GM10266 (cell line): ENCODE measurements around the gene MCTP2.
A peak's percentile ranks its signal among the peaks of the same experiment; 100 is the strongest.

Experiments
- DNase-seq: peaks from one replicate; pipeline ENCODE4 v3.0.0; 2012; ENCODE audit errors: extremely low spot score
- TF ChIP-seq, protein P1 (sequence below): IDR thresholded peaks from 2 replicates; pipeline ENCODE4 v1.5.1; 2012; ENCODE audit warnings: mild to moderate bottlenecking, low read depth; ENCODE audit not compliant: control insufficient read depth, insufficient read depth; ENCODE audit errors: missing control alignments

MCTP2 gene

DNA sequence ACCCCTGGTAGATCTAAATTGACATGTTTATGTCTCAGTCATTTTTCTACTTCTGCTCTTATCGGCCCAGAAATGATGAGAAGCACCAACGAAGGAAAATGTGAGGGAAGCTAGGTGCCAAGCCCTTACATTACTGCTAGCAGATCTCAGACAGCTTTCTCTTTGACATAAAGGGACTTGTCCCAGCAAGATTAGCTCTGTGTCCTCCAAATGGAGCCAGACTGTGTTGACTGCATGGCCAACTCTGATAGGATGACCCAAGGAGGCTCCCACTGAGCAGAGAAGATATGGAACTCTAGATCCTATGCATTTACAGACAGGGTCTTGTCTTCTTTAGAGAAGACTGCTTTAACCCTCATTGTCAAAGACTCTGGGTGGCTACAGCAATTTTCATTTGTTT lies 2.8 kb upstream of the MCTP2 start:
- TF ChIP-seq, protein P1, sequence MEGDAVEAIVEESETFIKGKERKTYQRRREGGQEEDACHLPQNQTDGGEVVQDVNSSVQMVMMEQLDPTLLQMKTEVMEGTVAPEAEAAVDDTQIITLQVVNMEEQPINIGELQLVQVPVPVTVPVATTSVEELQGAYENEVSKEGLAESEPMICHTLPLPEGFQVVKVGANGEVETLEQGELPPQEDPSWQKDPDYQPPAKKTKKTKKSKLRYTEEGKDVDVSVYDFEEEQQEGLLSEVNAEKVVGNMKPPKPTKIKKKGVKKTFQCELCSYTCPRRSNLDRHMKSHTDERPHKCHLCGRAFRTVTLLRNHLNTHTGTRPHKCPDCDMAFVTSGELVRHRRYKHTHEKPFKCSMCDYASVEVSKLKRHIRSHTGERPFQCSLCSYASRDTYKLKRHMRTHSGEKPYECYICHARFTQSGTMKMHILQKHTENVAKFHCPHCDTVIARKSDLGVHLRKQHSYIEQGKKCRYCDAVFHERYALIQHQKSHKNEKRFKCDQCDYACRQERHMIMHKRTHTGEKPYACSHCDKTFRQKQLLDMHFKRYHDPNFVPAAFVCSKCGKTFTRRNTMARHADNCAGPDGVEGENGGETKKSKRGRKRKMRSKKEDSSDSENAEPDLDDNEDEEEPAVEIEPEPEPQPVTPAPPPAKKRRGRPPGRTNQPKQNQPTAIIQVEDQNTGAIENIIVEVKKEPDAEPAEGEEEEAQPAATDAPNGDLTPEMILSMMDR: no peak
- DNase-seq: no peak

DNA sequence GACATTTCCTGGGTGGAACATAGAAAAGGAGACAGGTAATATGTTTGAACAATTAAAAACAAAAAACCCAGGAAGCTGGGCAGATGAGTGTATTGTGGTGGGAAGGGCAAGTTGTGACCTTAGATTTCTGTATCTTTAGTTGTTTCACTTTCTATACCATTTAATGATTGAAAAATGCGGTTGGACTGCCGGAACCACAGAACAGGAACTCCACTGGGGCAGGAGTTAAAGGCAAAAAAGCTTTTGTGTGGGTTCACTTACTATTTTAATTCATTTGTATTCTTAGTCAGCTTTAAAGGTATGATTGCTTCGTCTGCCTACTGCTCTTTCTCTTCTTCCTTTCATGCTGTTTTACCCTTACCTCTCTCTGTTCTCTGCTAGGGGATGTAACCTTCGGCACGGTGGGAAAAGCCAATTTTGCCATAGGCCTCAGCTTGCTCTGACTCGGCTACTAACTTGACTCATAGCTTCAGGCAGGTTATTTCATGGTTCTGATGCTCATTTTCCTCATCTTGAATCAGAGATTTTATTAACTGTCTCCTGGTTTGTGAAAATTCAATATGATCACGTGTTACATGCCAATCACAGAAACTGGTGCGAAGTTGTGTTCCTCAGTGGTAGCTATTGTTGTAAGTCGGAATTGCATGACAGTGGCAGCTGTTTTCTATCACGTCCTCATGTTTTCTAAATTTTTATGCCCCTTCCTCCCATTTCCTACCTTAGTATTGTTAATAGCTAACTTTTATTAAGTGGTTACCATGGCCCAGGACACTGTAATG lies 1.6 kb upstream of the MCTP2 start:
- DNase-seq: peak; percentile 57
- TF ChIP-seq, protein P1: no peak

DNA sequence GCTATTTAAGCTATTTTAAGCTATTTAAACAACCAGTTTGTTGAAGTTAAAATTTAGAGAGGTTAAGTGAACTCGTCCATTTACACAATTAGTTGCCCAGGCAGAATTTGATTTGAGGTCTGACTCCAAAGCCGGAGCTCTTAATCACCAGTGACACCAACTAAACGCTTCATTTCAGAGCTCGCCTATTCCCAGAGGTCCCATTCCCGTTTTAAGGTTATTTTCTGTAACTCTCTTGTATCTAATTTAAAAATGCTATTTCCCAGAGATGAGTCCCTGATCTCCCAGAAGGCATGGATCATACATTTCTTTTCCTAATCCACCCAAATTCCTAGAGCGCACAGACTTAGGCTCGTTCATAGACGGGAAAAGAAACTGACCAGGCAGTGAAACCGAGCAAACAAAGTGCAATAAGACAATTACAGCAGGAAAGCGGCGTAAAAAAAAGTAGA lies 904 bp upstream of the MCTP2 start:
- TF ChIP-seq, protein P1: no peak

DNA sequence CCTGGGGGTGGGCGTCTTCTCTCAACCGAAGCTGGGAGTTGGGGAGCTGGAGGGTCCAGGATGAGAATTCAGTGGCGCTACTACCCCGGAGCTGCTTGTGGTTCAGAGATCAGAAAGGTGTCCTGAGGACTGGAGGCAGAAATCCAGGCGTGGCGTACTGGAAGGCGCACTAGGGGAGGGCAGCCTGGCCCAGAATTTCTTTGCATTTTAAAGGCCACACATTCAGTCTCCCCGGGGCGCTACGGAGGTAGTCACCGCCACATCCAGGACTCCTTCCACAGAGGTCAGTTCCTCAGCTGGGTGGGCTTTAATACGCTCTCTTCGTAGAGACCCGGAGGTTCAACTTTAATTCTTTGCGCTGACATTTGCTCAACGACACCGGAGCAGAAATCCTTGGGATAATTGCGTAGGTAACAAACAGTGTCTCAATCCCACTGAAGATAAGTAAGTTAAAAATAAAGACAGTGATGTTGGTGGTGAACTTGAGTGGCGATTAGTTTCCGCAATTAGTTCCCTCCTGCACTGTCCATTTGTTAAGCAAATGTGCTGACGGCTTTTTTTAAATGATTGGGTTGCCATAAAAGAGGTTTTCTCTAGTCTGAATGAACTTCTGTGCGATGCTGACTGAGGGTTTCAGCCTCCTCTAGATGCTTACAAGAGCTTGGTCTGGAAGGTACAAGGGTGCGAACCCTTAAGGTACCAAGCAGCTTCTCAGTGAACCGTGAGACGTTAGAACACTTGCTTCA lies 535 bp downstream of the MCTP2 start:
- TF ChIP-seq, protein P1: no peak
- DNase-seq: peak; percentile 28

More for the DNA sequence above, 904 bp upstream of the MCTP2 start:
- no peak for DNase-seq

DNA sequence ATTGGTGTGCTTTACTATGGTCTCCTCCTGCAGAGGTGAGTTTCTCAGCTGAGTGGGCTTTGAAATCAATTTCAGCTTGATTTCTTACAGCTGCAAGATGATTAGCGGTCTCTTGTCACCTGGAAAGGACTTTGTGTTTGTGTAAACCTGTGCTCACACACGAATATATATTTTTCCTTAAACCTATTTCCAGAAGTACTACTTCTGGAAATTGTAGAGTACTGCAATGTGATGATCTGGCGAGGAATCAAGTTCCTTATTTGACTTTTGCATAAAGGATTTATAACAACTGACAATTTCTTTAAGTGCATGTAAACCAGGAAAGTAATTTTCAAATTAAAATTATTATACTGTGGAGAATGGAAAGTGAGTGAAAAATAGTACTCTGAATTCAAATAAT lies 2.1 kb downstream of the MCTP2 start:
- no peak for DNase-seq
- TF ChIP-seq, protein P1: no peak

DNA sequence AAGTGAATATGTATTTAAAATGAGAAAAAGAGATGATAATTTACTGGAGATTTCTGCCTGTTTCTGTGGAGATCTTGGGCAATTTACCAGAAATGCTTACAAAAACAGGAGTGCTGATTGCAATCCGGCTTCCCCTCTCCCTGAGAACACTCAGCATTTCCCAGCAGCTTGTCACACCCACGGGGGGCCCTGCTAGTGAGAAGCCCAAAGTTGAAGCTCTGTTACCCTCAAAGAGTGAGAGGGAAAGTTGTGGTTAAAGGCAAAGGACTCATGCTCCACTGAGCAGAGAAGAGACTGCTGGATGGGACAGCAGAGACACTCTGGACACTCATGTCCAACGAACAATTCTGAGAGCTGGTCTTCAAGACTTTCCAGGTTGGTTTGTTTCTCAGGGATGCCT lies 2.9 kb downstream of the MCTP2 start:
- no peak for DNase-seq
- TF ChIP-seq, protein P1: no peak

DNA sequence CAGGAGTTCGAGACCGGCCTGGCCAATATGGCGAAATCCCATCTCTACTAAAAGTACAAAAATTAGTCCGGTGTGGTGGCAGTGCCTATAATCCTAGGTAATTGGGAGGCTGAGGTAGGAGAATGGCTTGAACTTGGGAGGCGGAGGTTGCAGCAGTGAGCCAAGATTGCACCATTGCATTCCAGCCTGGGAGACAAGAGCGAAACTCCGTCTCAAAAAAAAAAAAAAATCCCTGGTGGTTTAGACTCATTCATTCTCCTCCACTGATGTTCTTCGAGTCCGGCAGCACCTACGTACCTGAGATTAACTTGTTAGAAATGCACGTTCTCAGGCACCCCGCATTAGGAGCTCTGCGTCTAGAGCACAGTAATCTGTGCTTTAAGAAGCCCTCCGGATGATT lies 3.7 kb downstream of the MCTP2 start:
- TF ChIP-seq, protein P1: no peak
- DNase-seq: no peak
